GM18858 (cell line): ENCODE measurements around the gene TRABD2B.

ENCODE experiments used
- ATAC-seq: cut with Tn5 transposase; IDR thresholded peaks from one replicate; pipeline ENCODE4 v1.9.1; 2021; ENCODE audit not compliant: unreplicated experiment

TRABD2B gene

GRCh38 chr1:47993881-47994625 is 3.1 kb downstream of the TRABD2B start:
- no peak for ATAC-seq

DNA sequence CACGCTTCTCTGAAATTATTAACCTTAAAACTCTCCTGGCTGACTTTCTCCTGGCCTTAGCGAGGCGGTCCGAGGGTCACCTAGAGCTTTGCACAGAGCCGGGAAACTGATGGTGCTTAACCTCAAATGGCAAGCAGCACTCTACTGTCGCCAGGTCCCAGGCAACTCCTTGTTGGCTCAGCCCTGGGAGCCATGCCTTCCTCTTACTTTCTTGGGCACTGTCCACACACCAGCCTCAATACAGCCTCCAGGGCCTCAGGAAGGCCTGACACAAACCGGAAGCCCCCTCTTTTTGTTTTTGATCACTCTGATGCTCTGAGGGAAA is 3.8 kb downstream of the TRABD2B start:
- no peak for ATAC-seq

GRCh38 chr1:47992720-47993415 is 4.3 kb downstream of the TRABD2B start:
- no peak for ATAC-seq

GRCh38 chr1:47991673-47992072 is 5.5 kb downstream of the TRABD2B start:
- no peak for ATAC-seq

GRCh38 chr1:47991187-47991586 is 6.0 kb downstream of the TRABD2B start:
- ATAC-seq: no peak

- no peak for ATAC-seq
These were observed 6.9 kb downstream of the TRABD2B start for GRCh38 chr1:47990286-47990685.

GRCh38 chr1:47987601-47988000 is 9.6 kb downstream of the TRABD2B start:
- no peak for ATAC-seq

DNA sequence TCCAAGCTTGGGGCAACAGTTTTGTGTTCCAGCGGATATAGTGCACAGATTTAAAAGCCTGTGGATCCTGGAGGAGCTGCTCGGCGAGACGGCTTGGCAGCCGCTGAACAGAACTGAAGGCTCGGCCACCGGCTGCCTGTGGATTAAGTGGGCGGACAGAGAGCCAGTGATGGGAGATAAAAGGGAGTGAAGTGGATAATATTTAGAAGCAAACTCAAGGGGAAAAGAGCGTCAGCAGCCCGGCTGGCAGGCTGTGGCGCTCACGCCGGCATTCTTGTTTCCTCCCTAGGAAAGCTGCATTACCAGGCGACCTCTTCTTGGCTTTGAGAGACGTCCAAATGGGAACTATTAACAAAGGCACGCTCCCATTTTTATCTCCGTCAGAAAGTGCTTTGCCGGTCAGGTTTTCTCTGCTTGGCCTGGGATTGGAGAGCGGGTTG is 10.4 kb downstream of the TRABD2B start:
- ATAC-seq: no peak

GRCh38 chr1:47985018-47985417 is 12.2 kb downstream of the TRABD2B start:
- no peak for ATAC-seq

DNA sequence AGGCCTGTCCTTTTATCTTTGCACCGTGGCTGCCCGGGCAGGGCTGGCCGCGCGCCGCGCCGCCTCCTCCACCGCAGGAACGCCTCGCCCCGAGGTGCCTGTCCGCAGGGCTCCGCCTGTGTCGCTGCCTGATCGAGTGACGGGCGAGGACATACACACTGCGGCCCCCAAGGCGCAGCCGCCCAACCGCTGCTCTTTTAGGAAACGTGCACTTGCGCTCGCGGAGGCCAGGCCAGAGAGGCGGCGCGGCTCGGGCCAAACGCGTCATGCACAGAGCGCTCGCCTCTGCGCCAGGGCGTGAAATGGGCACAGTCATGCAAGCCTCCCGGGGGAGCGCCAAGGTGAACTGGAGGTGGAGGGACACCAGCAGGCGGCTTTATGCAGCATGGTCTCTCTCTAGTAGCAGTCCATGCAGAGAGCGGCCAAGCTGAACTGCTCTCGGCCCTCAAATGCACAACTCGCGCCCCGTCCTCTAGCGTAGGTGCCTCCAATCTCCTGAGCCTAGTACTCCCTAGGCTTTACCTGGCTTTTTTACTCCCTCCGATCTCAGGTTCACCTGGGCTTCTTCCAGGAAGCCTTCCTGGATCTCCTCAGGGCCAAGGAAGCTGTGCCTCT is 12.9 kb downstream of the TRABD2B start:
- ATAC-seq: no peak

DNA sequence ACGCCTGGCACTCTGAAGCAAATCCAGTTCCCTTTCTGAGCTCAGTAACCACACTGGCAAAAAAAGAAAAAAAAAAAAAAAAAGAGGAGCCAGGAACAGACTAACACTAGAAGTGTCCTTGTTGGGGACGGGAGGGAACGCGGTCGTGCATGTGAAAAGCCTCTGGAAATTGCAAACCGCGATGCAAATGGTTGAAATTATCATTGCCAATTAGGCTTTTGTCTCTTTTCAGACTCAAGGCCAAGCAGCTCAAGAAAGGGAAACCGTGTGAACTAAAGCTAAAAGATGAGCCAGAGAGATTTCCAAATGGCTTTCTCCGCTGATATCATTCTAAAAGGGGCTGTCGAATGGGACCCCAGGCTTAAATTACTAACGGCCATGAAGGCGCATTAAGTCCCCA is 13.5 kb downstream of the TRABD2B start:
- no peak for ATAC-seq

DNA sequence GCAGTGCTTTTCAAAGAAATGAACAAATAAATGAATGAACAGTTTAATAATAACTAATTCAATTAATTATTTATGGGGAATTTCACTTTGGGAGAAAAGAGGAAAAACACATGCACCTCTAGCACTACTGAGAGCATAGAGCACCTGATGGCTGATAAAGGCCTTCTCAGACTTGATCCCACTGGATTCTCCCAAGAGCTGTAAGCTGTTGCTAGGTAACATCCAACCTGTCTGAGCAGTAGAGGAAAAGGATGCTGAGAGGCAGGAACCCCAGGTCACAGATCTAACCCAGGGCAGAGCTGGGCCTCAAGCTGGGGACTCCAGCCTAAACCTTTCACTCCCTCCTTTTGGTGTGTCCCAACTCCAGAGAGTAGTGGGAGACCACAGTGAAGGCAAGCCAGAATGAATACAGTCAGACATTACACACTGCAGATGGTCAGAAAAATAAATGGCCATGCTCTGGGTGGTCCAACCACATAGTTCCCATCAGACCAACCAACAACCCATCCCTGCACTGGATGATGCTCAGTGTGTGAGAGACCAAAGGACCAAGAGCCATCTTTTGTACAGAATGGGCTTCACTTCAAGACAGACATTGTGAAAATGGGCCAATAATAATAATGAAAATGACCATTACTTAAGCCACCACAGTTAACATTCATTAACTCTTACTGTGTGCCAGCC is 15.4 kb downstream of the TRABD2B start:
- no peak for ATAC-seq

DNA sequence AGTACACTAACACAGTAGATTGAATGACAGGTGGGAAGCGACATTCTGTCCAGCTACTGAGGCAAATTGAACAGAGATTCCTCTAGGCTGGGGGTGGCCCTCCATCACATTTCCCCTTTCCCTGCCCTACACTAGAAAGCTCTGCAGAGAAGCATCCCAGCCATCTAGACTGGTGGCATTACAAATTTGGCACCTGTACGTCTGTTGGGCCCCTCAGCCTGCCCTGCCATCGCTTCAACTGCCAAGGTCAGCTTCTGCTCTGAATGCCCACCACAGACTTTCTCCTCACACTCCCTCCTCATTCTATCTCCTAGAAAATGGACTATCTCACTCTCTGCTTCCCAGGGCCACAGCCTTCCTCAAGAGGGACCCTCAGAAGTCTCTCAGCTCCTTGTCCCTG is 16.7 kb downstream of the TRABD2B start:
- no peak for ATAC-seq

GRCh38 chr1:47979724-47980123 is 17.5 kb downstream of the TRABD2B start:
- ATAC-seq: no peak

DNA sequence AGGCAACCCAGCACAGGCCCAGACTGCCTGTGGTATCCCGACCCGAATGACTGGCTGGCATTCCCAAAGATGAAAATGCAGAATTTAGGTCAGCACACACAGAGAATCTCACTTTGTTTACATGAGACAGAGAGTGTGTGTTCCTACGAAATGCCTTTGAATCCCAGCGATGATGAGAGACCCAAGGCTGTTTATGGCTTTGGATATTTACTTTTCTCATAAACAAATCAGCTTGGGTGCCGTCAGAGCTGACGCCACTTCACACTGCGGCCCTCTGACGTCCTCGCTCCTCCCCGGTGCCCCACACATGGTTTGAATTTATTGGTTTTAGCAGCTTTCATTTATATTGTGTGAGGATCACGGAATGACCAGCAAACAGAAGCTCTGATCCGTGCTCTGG is 18.7 kb downstream of the TRABD2B start:
- no peak for ATAC-seq

DNA sequence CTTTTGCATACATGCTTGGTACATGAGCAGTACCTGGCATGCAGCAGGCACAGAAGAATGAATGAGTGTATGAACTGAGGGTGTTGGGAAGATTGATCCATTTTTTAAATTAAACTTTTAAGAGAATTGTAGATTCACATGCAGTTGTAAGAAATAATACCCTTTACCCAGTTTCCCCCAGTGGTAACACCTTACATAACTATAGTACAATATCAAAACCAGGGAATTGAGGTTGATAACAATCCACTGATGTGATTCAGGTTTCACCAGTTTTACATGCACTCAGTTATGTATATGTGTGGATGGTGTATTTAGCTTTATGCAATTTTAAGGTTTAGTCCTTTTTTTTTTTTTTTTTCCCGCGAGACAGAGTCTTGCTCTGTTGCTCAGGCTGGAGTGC is 20.5 kb downstream of the TRABD2B start:
- ATAC-seq: no peak

DNA sequence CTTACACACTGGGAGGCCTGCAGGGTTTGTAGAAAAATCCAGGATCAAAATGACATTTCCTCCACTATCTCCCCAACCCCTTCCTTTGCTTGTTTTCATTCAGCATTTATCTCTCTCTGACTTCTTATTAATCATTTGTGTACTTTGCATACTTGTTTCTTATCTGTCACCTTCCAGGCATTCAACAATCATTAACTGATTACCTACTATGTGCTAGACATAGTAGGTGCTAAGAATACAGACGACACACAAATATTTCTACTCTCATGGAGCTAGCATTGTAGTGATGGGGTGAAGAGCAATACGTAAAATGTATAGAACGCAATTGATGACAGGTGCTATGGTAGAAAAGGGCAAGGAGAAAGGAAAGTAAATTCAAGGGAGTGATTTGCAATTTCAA is 20.9 kb downstream of the TRABD2B start:
- no peak for ATAC-seq

- ATAC-seq: no peak
These were observed 21.8 kb downstream of the TRABD2B start for GRCh38 chr1:47975302-47975921.

GRCh38 chr1:47972864-47973432 is 24.2 kb downstream of the TRABD2B start:
- ATAC-seq: no peak

DNA sequence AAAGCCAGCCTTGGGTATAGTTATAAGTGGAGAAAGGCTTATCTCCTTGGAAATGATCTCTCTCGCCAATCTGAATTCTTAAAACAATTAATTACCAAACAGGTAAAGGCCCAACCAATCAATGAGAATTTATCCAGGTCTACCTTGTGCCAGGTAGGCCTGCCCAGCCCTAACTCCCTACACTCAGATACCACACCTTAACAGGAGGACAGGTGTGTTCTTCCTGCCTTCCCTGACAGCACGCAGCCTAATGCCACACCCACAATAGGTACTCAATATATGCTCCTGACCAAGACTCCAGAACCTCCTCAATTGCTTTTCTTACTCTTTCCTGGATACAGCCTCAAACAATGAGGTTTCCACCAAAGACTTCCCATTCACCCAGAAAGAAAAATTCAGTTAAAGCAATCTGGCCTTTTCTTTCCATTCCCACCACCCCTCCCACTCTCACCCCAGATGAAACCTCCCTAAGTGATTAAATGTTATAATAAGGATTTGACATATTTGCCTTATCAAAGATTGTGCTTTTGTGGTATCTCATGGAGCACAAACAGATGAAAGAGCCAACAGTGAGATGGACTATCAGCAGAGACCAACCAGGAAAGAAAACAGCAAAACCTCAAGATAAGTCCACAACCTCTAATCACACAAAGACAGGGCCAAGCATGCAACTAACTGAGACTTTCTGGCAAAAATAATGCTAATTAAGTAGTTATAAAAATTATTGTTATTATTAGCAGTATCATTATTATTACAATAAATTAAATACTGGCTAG is 25.6 kb downstream of the TRABD2B start:
- ATAC-seq: no peak
